ENCODE results near the gene STT3A. TPM values are rescaled to one million over a fixed set of nuclear protein-coding genes. Genes with fewer than 3 reads are reported as not detected.

The STT3A gene
- total and polyA plus RNA-seq, 2 experiments from 2014 or later = 91.7 to 156 TPM

DNA sequence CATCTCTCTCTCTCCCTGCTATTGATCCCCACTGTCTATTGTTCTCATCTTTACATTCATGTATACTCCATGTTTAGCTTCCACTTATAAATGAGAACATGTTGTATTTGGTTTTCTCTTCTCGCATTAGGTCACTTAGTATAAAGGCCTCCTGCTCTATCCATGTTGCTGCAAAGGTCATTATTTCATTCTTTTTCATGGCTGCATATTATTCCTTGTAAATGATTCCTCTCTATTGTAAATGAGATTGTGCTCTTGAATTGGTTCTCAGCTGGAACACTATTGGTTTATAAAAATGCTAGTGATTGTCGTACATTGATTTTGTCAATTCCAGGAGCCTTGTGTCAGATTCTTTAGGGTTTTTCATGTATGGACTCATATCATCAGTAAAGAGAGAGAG lies 74.5 kb downstream of the STT3A start:
- Histone ChIP-seq H3K27me3 (ENCODE audit: insufficient read depth) (no peaks in the 10 kb centered on the region), H3K9me2 (ENCODE audit: insufficient read depth) (no peaks in the 10 kb centered on the region), H3K4me3 (no peak overlapping the region), H3F3A (replicated peaks; ENCODE audit: low read depth) (no peaks in the 10 kb centered on the region), H3K4me2 (no peak overlapping the region), H3K4me1 (ENCODE audit: insufficient read depth) (no peaks in the 10 kb centered on the region), H3K27ac (ENCODE audit: low read depth) (no peak overlapping the region), H2AFZ (no peak overlapping the region), H3K79me2 (replicated peaks; ENCODE audit: insufficient read depth) (peaks cover 49% of the 10 kb centered on the region), H4K20me1 (replicated peaks; ENCODE audit: insufficient read depth) (no peaks in the 10 kb centered on the region; the same call in 1 of the 2 replicates), H3K36me3 (ENCODE audit: insufficient read depth) (peaks cover 5% of the 10 kb centered on the region; the same call in 1 of the 2 replicates)
- peaks cover 58% of the 10 kb centered on the region for H3K36me3 Mint-ChIP-seq (ENCODE audit: low read depth)
- no peak for TF ChIP-seq EZH2phosphoT487 (IDR thresholded peaks at IDR 0.05; ENCODE audit: unreplicated experiment)
- no peak for TF ChIP-seq STAT1 (IDR thresholded peaks at IDR 0.05; ENCODE audit: unreplicated experiment)
- no peak for TF ChIP-seq ZNF331 (CRISPR knock-in tag; IDR thresholded peaks at IDR 0.05; ENCODE audit: low read depth)
- TF ChIP-seq ZNF114 (CRISPR knock-in tag; IDR thresholded peaks at IDR 0.05) = no peak
- no peak for TF ChIP-seq CREB1 (CRISPR knock-in tag; IDR thresholded peaks at IDR 0.05; ENCODE audit: low read depth)
- TF ChIP-seq, protein P1, sequence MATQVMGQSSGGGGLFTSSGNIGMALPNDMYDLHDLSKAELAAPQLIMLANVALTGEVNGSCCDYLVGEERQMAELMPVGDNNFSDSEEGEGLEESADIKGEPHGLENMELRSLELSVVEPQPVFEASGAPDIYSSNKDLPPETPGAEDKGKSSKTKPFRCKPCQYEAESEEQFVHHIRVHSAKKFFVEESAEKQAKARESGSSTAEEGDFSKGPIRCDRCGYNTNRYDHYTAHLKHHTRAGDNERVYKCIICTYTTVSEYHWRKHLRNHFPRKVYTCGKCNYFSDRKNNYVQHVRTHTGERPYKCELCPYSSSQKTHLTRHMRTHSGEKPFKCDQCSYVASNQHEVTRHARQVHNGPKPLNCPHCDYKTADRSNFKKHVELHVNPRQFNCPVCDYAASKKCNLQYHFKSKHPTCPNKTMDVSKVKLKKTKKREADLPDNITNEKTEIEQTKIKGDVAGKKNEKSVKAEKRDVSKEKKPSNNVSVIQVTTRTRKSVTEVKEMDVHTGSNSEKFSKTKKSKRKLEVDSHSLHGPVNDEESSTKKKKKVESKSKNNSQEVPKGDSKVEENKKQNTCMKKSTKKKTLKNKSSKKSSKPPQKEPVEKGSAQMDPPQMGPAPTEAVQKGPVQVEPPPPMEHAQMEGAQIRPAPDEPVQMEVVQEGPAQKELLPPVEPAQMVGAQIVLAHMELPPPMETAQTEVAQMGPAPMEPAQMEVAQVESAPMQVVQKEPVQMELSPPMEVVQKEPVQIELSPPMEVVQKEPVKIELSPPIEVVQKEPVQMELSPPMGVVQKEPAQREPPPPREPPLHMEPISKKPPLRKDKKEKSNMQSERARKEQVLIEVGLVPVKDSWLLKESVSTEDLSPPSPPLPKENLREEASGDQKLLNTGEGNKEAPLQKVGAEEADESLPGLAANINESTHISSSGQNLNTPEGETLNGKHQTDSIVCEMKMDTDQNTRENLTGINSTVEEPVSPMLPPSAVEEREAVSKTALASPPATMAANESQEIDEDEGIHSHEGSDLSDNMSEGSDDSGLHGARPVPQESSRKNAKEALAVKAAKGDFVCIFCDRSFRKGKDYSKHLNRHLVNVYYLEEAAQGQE (IDR thresholded peaks at IDR 0.05; ENCODE audit: unreplicated experiment) = no peak
- no peak for TF ChIP-seq JUNB (IDR thresholded peaks at IDR 0.05; ENCODE audit: unreplicated experiment)
- TF ChIP-seq, protein P2, sequence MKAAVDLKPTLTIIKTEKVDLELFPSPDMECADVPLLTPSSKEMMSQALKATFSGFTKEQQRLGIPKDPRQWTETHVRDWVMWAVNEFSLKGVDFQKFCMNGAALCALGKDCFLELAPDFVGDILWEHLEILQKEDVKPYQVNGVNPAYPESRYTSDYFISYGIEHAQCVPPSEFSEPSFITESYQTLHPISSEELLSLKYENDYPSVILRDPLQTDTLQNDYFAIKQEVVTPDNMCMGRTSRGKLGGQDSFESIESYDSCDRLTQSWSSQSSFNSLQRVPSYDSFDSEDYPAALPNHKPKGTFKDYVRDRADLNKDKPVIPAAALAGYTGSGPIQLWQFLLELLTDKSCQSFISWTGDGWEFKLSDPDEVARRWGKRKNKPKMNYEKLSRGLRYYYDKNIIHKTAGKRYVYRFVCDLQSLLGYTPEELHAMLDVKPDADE (IDR thresholded peaks at IDR 0.05) = no peak
- TF ChIP-seq EZH2 (IDR thresholded peaks at IDR 0.05; ENCODE audit: low read depth, unreplicated experiment) = no peak
- no peak for TF ChIP-seq NANOG (IDR thresholded peaks at IDR 0.05; ENCODE audit: borderline replicate concordance)
- no peak for TF ChIP-seq POLR2AphosphoS5 (IDR thresholded peaks at IDR 0.05; ENCODE audit: low read depth)
- TF ChIP-seq, protein P3, sequence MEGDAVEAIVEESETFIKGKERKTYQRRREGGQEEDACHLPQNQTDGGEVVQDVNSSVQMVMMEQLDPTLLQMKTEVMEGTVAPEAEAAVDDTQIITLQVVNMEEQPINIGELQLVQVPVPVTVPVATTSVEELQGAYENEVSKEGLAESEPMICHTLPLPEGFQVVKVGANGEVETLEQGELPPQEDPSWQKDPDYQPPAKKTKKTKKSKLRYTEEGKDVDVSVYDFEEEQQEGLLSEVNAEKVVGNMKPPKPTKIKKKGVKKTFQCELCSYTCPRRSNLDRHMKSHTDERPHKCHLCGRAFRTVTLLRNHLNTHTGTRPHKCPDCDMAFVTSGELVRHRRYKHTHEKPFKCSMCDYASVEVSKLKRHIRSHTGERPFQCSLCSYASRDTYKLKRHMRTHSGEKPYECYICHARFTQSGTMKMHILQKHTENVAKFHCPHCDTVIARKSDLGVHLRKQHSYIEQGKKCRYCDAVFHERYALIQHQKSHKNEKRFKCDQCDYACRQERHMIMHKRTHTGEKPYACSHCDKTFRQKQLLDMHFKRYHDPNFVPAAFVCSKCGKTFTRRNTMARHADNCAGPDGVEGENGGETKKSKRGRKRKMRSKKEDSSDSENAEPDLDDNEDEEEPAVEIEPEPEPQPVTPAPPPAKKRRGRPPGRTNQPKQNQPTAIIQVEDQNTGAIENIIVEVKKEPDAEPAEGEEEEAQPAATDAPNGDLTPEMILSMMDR (conservative IDR thresholded peaks at IDR 0.05; ENCODE audit: low read depth in 2 of 2) = no peak
- TF ChIP-seq, protein P4, sequence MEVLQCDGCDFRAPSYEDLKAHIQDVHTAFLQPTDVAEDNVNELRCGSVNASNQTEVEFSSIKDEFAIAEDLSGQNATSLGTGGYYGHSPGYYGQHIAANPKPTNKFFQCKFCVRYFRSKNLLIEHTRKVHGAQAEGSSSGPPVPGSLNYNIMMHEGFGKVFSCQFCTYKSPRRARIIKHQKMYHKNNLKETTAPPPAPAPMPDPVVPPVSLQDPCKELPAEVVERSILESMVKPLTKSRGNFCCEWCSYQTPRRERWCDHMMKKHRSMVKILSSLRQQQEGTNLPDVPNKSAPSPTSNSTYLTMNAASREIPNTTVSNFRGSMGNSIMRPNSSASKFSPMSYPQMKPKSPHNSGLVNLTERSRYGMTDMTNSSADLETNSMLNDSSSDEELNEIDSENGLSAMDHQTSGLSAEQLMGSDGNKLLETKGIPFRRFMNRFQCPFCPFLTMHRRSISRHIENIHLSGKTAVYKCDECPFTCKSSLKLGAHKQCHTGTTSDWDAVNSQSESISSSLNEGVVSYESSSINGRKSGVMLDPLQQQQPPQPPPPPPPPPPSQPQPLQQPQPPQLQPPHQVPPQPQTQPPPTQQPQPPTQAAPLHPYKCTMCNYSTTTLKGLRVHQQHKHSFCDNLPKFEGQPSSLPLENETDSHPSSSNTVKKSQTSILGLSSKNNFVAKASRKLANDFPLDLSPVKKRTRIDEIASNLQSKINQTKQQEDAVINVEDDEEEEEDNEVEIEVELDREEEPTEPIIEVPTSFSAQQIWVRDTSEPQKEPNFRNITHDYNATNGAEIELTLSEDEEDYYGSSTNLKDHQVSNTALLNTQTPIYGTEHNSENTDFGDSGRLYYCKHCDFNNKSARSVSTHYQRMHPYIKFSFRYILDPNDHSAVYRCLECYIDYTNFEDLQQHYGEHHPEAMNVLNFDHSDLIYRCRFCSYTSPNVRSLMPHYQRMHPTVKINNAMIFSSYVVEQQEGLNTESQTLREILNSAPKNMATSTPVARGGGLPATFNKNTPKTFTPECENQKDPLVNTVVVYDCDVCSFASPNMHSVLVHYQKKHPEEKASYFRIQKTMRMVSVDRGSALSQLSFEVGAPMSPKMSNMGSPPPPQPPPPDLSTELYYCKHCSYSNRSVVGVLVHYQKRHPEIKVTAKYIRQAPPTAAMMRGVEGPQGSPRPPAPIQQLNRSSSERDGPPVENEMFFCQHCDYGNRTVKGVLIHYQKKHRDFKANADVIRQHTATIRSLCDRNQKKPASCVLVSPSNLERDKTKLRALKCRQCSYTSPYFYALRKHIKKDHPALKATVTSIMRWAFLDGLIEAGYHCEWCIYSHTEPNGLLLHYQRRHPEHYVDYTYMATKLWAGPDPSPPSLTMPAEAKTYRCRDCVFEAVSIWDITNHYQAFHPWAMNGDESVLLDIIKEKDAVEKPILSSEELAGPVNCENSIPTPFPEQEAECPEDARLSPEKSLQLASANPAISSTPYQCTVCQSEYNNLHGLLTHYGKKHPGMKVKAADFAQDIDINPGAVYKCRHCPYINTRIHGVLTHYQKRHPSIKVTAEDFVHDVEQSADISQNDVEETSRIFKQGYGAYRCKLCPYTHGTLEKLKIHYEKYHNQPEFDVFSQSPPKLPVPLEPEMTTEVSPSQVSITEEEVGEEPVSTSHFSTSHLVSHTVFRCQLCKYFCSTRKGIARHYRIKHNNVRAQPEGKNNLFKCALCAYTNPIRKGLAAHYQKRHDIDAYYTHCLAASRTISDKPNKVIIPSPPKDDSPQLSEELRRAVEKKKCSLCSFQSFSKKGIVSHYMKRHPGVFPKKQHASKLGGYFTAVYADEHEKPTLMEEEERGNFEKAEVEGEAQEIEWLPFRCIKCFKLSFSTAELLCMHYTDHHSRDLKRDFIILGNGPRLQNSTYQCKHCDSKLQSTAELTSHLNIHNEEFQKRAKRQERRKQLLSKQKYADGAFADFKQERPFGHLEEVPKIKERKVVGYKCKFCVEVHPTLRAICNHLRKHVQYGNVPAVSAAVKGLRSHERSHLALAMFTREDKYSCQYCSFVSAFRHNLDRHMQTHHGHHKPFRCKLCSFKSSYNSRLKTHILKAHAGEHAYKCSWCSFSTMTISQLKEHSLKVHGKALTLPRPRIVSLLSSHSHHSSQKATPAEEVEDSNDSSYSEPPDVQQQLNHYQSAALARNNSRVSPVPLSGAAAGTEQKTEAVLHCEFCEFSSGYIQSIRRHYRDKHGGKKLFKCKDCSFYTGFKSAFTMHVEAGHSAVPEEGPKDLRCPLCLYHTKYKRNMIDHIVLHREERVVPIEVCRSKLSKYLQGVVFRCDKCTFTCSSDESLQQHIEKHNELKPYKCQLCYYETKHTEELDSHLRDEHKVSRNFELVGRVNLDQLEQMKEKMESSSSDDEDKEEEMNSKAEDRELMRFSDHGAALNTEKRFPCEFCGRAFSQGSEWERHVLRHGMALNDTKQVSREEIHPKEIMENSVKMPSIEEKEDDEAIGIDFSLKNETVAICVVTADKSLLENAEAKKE (CRISPR knock-in tag; IDR thresholded peaks at IDR 0.05) = no peak
- no peaks in the 10 kb centered on the region for H3K27me3 Mint-ChIP-seq (ENCODE audit: insufficient read depth, low read depth, poor library complexity)
- no peaks in the 10 kb centered on the region for H3K4me1 Mint-ChIP-seq
- peaks cover 5% of the 10 kb centered on the region; the same call in 2 of the 3 replicates for H3K9me3 Mint-ChIP-seq
- no peak overlapping the region for H3K27ac Mint-ChIP-seq
- ATAC-seq (no peak), DNase-seq (ENCODE audit: low spot score) (no peak)
- H3K4me3 Mint-ChIP-seq = no peak overlapping the region

Data from GM23338 (cell line).